ENCODE data around the gene CEACAM5. TPM values are rescaled to one million over a fixed set of nuclear protein-coding genes. Genes with fewer than 3 reads are reported as not detected.
"Not testable (repeated sequence)": the region's sequence is repeated elsewhere in the genome, so short reads cannot be mapped to it uniquely, and the experiment has no call there.

CEACAM5 gene
- total RNA-seq, 1 experiment from 2014 or later = 1.1 TPM

DNA sequence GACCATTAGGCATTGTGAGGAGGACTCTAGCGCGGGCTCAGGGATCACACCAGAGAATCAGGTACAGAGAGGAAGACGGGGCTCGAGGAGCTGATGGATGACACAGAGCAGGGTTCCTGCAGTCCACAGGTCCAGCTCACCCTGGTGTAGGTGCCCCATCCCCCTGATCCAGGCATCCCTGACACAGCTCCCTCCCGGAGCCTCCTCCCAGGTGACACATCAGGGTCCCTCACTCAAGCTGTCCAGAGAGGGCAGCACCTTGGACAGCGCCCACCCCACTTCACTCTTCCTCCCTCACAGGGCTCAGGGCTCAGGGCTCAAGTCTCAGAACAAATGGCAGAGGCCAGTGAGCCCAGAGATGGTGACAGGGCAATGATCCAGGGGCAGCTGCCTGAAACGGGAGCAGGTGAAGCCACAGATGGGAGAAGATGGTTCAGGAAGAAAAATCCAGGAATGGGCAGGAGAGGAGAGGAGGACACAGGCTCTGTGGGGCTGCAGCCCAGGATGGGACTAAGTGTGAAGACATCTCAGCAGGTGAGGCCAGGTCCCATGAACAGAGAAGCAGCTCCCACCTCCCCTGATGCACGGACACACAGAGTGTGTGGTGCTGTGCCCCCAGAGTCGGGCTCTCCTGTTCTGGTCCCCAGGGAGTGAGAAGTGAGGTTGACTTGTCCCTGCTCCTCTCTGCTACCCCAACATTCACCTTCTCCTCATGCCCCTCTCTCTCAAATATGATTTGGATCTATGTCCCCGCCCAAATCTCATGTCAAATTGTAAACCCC lies 2.8 kb upstream of the CEACAM5 start:
- H3K27ac Mint-ChIP-seq (ENCODE audit: unreplicated experiment) = no peak overlapping the region
- no peak overlapping the region for H3K4me3 Mint-ChIP-seq (ENCODE audit: low read depth, unreplicated experiment)
- BruUV-seq (replicated peaks) = no TSS peak
- CTCF ChIA-PET = interaction anchor here (0.6 to 2.9 kb wide), 3 partner anchors 12 to 79 kb away, joined by 3 to 29 read pairs (median 3); no protein-coding TSS in a partner anchor
- DNase-seq = peak; percentile 82
- peaks cover 13% of the 10 kb centered on the region for H3K4me1 Mint-ChIP-seq (ENCODE audit: low read depth, unreplicated experiment)
- H3K36me3 Mint-ChIP-seq (ENCODE audit: insufficient read depth, unreplicated experiment) = peaks cover 9% of the 10 kb centered on the region
- intact Hi-C loops (cut with micrococcal nuclease; ENCODE audit: unreplicated experiment) = no loop called here
- H3K9me3 Mint-ChIP-seq (ENCODE audit: low read depth, unreplicated experiment) = no peaks in the 10 kb centered on the region
- H3K27me3 Mint-ChIP-seq (ENCODE audit: unreplicated experiment) = peaks cover 49% of the 10 kb centered on the region
- TF ChIP-seq, protein P1, sequence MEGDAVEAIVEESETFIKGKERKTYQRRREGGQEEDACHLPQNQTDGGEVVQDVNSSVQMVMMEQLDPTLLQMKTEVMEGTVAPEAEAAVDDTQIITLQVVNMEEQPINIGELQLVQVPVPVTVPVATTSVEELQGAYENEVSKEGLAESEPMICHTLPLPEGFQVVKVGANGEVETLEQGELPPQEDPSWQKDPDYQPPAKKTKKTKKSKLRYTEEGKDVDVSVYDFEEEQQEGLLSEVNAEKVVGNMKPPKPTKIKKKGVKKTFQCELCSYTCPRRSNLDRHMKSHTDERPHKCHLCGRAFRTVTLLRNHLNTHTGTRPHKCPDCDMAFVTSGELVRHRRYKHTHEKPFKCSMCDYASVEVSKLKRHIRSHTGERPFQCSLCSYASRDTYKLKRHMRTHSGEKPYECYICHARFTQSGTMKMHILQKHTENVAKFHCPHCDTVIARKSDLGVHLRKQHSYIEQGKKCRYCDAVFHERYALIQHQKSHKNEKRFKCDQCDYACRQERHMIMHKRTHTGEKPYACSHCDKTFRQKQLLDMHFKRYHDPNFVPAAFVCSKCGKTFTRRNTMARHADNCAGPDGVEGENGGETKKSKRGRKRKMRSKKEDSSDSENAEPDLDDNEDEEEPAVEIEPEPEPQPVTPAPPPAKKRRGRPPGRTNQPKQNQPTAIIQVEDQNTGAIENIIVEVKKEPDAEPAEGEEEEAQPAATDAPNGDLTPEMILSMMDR (IDR thresholded peaks at IDR 0.05; ENCODE audit: unreplicated experiment) = no peak

DNA sequence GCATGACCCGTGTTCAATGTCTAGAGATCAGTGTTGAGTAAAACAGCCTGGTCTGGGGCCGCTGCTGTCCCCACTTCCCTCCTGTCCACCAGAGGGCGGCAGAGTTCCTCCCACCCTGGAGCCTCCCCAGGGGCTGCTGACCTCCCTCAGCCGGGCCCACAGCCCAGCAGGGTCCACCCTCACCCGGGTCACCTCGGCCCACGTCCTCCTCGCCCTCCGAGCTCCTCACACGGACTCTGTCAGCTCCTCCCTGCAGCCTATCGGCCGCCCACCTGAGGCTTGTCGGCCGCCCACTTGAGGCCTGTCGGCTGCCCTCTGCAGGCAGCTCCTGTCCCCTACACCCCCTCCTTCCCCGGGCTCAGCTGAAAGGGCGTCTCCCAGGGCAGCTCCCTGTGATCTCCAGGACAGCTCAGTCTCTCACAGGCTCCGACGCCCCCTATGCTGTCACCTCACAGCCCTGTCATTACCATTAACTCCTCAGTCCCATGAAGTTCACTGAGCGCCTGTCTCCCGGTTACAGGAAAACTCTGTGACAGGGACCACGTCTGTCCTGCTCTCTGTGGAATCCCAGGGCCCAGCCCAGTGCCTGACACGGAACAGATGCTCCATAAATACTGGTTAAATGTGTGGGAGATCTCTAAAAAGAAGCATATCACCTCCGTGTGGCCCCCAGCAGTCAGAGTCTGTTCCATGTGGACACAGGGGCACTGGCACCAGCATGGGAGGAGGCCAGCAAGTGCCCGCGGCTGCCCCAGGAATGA lies 1.5 kb upstream of the CEACAM5 start:
- intact Hi-C loops (cut with micrococcal nuclease; ENCODE audit: unreplicated experiment) = loop anchor here (1.0 kb wide), 2 partner anchors 39 to 78 kb away; no protein-coding TSS in a partner anchor
- CTCF ChIA-PET = interaction anchor here (0.6 to 2.9 kb wide), 34 partner anchors 9 to 802 kb away, joined by 3 to 29 read pairs (median 5); partner anchors contain the start of genes CEACAM6 and CEACAM7
- peaks cover 13% of the 10 kb centered on the region for H3K4me1 Mint-ChIP-seq (ENCODE audit: low read depth, unreplicated experiment)
- H3K27ac Mint-ChIP-seq (ENCODE audit: unreplicated experiment) = no peak overlapping the region
- peaks cover 62% of the 10 kb centered on the region for H3K27me3 Mint-ChIP-seq (ENCODE audit: unreplicated experiment)
- no TSS peak for BruUV-seq (replicated peaks)
- H3K36me3 Mint-ChIP-seq (ENCODE audit: insufficient read depth, unreplicated experiment) = peaks cover 9% of the 10 kb centered on the region
- peak; percentile 87 for DNase-seq
- H3K4me3 Mint-ChIP-seq (ENCODE audit: low read depth, unreplicated experiment) = peak overlapping the region; percentile 77
- TF ChIP-seq, protein P1 (IDR thresholded peaks at IDR 0.05; ENCODE audit: unreplicated experiment) = peak; percentile 100
- H3K9me3 Mint-ChIP-seq (ENCODE audit: low read depth, unreplicated experiment) = no peaks in the 10 kb centered on the region

DNA sequence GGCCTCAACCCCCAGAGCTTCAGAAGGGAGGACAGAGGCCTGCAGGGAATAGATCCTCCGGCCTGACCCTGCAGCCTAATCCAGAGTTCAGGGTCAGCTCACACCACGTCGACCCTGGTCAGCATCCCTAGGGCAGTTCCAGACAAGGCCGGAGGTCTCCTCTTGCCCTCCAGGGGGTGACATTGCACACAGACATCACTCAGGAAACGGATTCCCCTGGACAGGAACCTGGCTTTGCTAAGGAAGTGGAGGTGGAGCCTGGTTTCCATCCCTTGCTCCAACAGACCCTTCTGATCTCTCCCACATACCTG lies 969 bp upstream of the CEACAM5 start:
- no peak overlapping the region for H3K4me3 Mint-ChIP-seq (ENCODE audit: low read depth, unreplicated experiment)
- H3K9me3 Mint-ChIP-seq (ENCODE audit: low read depth, unreplicated experiment) = no peaks in the 10 kb centered on the region
- CTCF ChIA-PET = interaction anchor here (0.7 to 2.9 kb wide), 30 partner anchors 8 to 114 kb away, joined by 3 to 29 read pairs (median 5); partner anchors contain the start of genes CEACAM6 and CEACAM7
- BruUV-seq (replicated peaks) = no TSS peak
- TF ChIP-seq, protein P1 (IDR thresholded peaks at IDR 0.05; ENCODE audit: unreplicated experiment) = no peak
- peaks cover 9% of the 10 kb centered on the region for H3K36me3 Mint-ChIP-seq (ENCODE audit: insufficient read depth, unreplicated experiment)
- peaks cover 13% of the 10 kb centered on the region for H3K4me1 Mint-ChIP-seq (ENCODE audit: low read depth, unreplicated experiment)
- no peak overlapping the region for H3K27ac Mint-ChIP-seq (ENCODE audit: unreplicated experiment)
- H3K27me3 Mint-ChIP-seq (ENCODE audit: unreplicated experiment) = peaks cover 67% of the 10 kb centered on the region
- intact Hi-C loops (cut with micrococcal nuclease; ENCODE audit: unreplicated experiment) = loop anchor here (1.0 kb wide), 2 partner anchors 39 to 78 kb away; no protein-coding TSS in a partner anchor
- DNase-seq = peak; percentile 39

DNA sequence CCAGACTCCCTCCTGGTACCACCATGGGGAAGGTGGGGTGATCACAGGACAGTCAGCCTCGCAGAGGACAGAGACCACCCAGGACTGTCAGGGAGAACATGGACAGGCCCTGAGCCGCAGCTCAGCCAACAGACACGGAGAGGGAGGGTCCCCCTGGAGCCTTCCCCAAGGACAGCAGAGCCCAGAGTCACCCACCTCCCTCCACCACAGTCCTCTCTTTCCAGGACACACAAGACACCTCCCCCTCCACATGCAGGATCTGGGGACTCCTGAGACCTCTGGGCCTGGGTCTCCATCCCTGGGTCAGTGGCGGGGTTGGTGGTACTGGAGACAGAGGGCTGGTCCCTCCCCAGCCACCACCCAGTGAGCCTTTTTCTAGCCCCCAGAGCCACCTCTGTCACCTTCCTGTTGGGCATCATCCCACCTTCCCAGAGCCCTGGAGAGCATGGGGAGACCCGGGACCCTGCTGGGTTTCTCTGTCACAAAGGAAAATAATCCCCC lies 505 bp upstream of the CEACAM5 start:
- DNase-seq = no peak
- no TSS peak for BruUV-seq (replicated peaks)
- H3K4me3 Mint-ChIP-seq (ENCODE audit: low read depth, unreplicated experiment) = no peak overlapping the region
- peaks cover 9% of the 10 kb centered on the region for H3K36me3 Mint-ChIP-seq (ENCODE audit: insufficient read depth, unreplicated experiment)
- H3K27ac Mint-ChIP-seq (ENCODE audit: unreplicated experiment) = no peak overlapping the region
- CTCF ChIA-PET = interaction anchor here (1.4 to 1.9 kb wide), 4 partner anchors 40 to 113 kb away, joined by 5 to 16 read pairs (median 14); no protein-coding TSS in a partner anchor
- TF ChIP-seq, protein P1 (IDR thresholded peaks at IDR 0.05; ENCODE audit: unreplicated experiment) = no peak
- peaks cover 72% of the 10 kb centered on the region for H3K27me3 Mint-ChIP-seq (ENCODE audit: unreplicated experiment)
- H3K4me1 Mint-ChIP-seq (ENCODE audit: low read depth, unreplicated experiment) = peaks cover 13% of the 10 kb centered on the region
- no peaks in the 10 kb centered on the region for H3K9me3 Mint-ChIP-seq (ENCODE audit: low read depth, unreplicated experiment)
- intact Hi-C loops (cut with micrococcal nuclease; ENCODE audit: unreplicated experiment) = loop anchor here (1.0 kb wide), 2 partner anchors 38 to 77 kb away; no protein-coding TSS in a partner anchor

DNA sequence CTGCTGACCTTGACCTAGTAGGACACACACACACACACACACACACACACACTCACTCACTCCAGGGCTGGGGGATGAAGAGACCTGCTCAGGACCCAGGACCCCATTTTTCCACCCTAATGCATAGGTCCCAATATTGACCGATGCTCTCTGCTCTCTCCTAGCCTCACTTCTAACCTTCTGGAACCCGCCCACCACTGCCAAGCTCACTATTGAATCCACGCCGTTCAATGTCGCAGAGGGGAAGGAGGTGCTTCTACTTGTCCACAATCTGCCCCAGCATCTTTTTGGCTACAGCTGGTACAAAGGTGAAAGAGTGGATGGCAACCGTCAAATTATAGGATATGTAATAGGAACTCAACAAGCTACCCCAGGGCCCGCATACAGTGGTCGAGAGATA lies 1.1 kb downstream of the CEACAM5 start:
- CTCF ChIA-PET = interaction anchor here (1.4 kb wide), 1 partner anchor 19 kb away, joined by 5 read pairs; no protein-coding TSS in a partner anchor
- DNase-seq; H3K27ac Mint-ChIP-seq (ENCODE audit: unreplicated experiment); BruUV-seq (replicated peaks); H3K4me3 Mint-ChIP-seq (ENCODE audit: low read depth, unreplicated experiment); H3K9me3 Mint-ChIP-seq (ENCODE audit: low read depth, unreplicated experiment); intact Hi-C loops (cut with micrococcal nuclease; ENCODE audit: unreplicated experiment); H3K36me3 Mint-ChIP-seq (ENCODE audit: insufficient read depth, unreplicated experiment): not testable (repeated sequence)
- Mint-ChIP-seq H3K4me1 (ENCODE audit: low read depth, unreplicated experiment) (peaks cover 13% of the 10 kb centered on the region), H3K27me3 (ENCODE audit: unreplicated experiment) (peaks cover 88% of the 10 kb centered on the region)

Measured in Calu3 (cell line).